Endodermal cell (in vitro differentiated cells): ENCODE results near the gene C16orf46. TPM values are rescaled to one million over a fixed set of nuclear protein-coding genes. Genes with fewer than 3 reads are reported as not detected.

Source experiments
- DNase-seq: peaks from one replicate; pipeline ENCODE4 v3.0.0-alpha.2; 2017
- H3K27ac ChIP-seq: 2 replicates; pipeline ENCODE4 v1.5.1; 2013; ENCODE audit warnings: mild to moderate bottlenecking, low read depth, low read length, moderate library complexity
- H3K27me3 ChIP-seq: 2 replicates; pipeline ENCODE4 v1.6.1; 2013; ENCODE audit warnings: mild to moderate bottlenecking, low read length, moderate library complexity; ENCODE audit not compliant: insufficient read depth, control insufficient read depth, poor library complexity, severe bottlenecking
- H3K36me3 ChIP-seq: 2 replicates; pipeline ENCODE4 v1.7.0; 2013; ENCODE audit warnings: mild to moderate bottlenecking, low read length, moderate library complexity; ENCODE audit not compliant: control insufficient read depth, insufficient read depth
- H3K4me1 ChIP-seq: one replicate; pipeline ENCODE4 v1.7.0; 2013; ENCODE audit warnings: low read length; ENCODE audit not compliant: control insufficient read depth, insufficient read depth
- H3K4me3 ChIP-seq: 2 replicates; pipeline ENCODE4 v1.5.1; 2013; ENCODE audit warnings: mild to moderate bottlenecking, low read length, moderate library complexity
- H3K9ac ChIP-seq: 2 replicates; pipeline ENCODE4 v1.6.1; 2013; ENCODE audit warnings: mild to moderate bottlenecking, low read length, moderate library complexity; ENCODE audit not compliant: poor library complexity, severe bottlenecking; ENCODE audit errors: extremely low read depth
- H3K9me3 ChIP-seq: 2 replicates; pipeline ENCODE4 v1.6.1; 2013; ENCODE audit warnings: mild to moderate bottlenecking, low read length, moderate library complexity; ENCODE audit not compliant: control insufficient read depth
- H3K27ac Mint-ChIP-seq: 2 replicates; pipeline ENCODE4 v1.8.0; 2020; ENCODE audit warnings: mixed read lengths
- H3K27me3 Mint-ChIP-seq: 2 replicates; pipeline ENCODE4 v1.8.0; 2021; ENCODE audit warnings: mild to moderate bottlenecking, mixed read lengths; ENCODE audit not compliant: insufficient read depth
- H3K36me3 Mint-ChIP-seq: 2 replicates; pipeline ENCODE4 v1.8.0; 2020; ENCODE audit warnings: low read depth, mixed read lengths
- H3K4me1 Mint-ChIP-seq: 2 replicates; pipeline ENCODE4 v1.8.0; 2020; ENCODE audit warnings: mixed read lengths
- H3K4me3 Mint-ChIP-seq: 2 replicates; pipeline ENCODE4 v1.8.0; 2020; ENCODE audit warnings: mild to moderate bottlenecking, moderate library complexity, mixed read lengths
- H3K9me3 Mint-ChIP-seq: 2 replicates; pipeline ENCODE4 v1.8.0; 2020; ENCODE audit warnings: mild to moderate bottlenecking, mixed read lengths
- WGBS, 2 experiments: methylation state at CpG; one replicate each; pipeline versions ENCODE4 v1.1.5 to v1.1.7; 2013; ENCODE audit warnings: missing lambda C conversion rate in 2 of 2, mixed read lengths in 1 of 2; ENCODE audit not compliant: insufficient coverage in 1 of 2, insufficient read length in 1 of 2; 5-methylcytosine and 5-hydroxymethylcytosine counted together
- total RNA-seq, 2 donors: library from RNA; stranded (reverse); fragmentation: NEBNext Ultra II Directional in 1 of 2; extraction: Animal tissue kit (Norgen Biotek cat#: 25700) in 1 of 2; gene quantifications; 2 replicates in 1 of 2; 3 replicates in 1 of 2; pipeline ENCODE4 v1.2.1, GENCODE V29; 2021
- TF ChIP-seq, protein P1 (sequence below): fragments of 200-600 bp; sonication (generic); conservative IDR thresholded peaks from 2 replicates; pipeline ENCODE4 v1.5.0; 2021; ENCODE audit warnings: antibody characterized with exemption, mild to moderate bottlenecking

The C16orf46 gene
- total RNA-seq, 2 donors from 2014 or later = 2.9 to 3.9 TPM

DNA sequence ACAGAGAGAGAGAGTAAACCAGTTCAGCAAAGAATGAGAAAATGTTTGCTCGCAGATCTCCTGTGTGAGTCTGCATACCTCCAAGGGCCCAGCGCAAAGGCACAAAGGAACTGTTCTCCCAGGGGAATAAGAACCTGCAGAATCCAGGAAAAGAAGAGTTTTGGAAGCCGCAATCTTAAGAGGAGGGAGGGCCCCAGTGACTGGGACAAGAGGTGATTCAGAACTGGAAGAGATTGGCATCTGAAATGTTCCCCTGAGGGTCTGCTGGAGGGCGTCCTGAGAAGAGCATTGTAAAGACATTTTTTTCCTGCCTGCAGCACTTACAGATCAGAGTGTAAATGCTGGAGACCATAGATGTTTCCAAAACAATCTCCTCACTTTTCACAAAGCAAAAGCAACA lies 35.3 kb downstream of the C16orf46 start:
- DNase-seq = no peak
- TF ChIP-seq, protein P1, sequence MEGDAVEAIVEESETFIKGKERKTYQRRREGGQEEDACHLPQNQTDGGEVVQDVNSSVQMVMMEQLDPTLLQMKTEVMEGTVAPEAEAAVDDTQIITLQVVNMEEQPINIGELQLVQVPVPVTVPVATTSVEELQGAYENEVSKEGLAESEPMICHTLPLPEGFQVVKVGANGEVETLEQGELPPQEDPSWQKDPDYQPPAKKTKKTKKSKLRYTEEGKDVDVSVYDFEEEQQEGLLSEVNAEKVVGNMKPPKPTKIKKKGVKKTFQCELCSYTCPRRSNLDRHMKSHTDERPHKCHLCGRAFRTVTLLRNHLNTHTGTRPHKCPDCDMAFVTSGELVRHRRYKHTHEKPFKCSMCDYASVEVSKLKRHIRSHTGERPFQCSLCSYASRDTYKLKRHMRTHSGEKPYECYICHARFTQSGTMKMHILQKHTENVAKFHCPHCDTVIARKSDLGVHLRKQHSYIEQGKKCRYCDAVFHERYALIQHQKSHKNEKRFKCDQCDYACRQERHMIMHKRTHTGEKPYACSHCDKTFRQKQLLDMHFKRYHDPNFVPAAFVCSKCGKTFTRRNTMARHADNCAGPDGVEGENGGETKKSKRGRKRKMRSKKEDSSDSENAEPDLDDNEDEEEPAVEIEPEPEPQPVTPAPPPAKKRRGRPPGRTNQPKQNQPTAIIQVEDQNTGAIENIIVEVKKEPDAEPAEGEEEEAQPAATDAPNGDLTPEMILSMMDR = no peak
- no peaks in the 10 kb centered on the region for H3K9me3 ChIP-seq
- H3K27ac ChIP-seq = no peak overlapping the region
- H3K27me3 ChIP-seq = no peaks in the 10 kb centered on the region
- Mint-ChIP-seq H3K4me1 (peaks cover 24% of the 10 kb centered on the region), H3K4me3 (no peak overlapping the region), H3K27me3 (no peaks in the 10 kb centered on the region), H3K27ac (no peak overlapping the region), H3K36me3 (peaks cover 68% of the 10 kb centered on the region), H3K9me3 (no peaks in the 10 kb centered on the region)
- WGBS, 2 experiments = 90 to 94% methylated on average over 3 to 4 of the region's 4 CpGs
- no peak overlapping the region for H3K4me3 ChIP-seq
- H3K9ac ChIP-seq = no peak overlapping the region
- peaks cover 75% of the 10 kb centered on the region for H3K36me3 ChIP-seq
- peaks cover 4% of the 10 kb centered on the region for H3K4me1 ChIP-seq

DNA sequence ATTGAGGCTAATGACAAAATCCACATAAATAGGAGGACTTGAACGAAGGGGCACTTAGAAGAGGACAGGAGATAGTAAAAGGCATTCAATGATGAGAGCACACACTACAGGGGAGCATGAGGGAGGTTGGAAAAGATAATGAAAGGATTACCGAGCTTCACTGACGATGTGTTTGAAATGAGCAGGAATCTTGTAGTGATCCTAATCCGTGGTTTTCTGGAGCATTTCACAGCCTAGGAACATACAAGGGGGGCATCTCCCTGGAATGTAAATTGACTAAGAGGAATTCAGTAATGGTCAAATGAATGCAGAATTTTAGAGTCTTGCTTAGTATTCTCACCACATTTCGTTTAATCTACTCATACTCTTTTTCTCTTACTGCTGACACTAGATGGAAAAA lies 36.2 kb downstream of the C16orf46 start:
- H3K27ac ChIP-seq = no peak overlapping the region
- no peaks in the 10 kb centered on the region for H3K27me3 Mint-ChIP-seq
- peaks cover 26% of the 10 kb centered on the region for H3K4me1 Mint-ChIP-seq
- no peak for DNase-seq
- 76 to 78% methylated on average over 5 of the region's 5 CpGs for WGBS, 2 experiments
- no peak overlapping the region for H3K9ac ChIP-seq
- no peak overlapping the region for H3K4me3 ChIP-seq
- H3K4me3 Mint-ChIP-seq = no peak overlapping the region
- H3K4me1 ChIP-seq = peaks cover 4% of the 10 kb centered on the region
- H3K36me3 ChIP-seq = peaks cover 67% of the 10 kb centered on the region
- H3K27ac Mint-ChIP-seq = peak overlapping the region; percentile 14
- TF ChIP-seq, protein P1 = no peak
- no peaks in the 10 kb centered on the region for H3K9me3 Mint-ChIP-seq
- no peaks in the 10 kb centered on the region for H3K9me3 ChIP-seq
- no peaks in the 10 kb centered on the region for H3K27me3 ChIP-seq
- H3K36me3 Mint-ChIP-seq = peaks cover 67% of the 10 kb centered on the region

DNA sequence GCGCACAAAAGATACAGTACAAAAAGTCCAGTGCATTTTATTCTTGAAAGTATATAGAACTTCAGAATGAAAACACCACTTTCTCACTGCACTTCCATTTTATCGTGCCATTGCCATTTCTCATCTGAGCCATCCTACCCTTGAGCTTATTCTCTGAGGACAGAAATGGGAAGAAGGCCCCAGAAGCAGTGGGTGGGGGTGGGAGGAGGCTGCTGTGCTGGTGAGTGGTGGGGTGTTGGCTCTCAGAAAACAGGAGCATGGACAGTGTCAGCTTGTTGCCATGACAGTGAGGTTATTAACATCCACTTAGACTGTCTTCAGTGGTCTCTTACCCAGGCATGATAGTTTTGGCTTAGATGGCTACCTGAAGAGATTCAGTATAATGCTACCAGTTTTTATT lies 36.9 kb downstream of the C16orf46 start:
- TF ChIP-seq, protein P1 = no peak
- Histone ChIP-seq H3K4me3 (no peak overlapping the region), H3K9ac (no peak overlapping the region), H3K9me3 (peaks cover 3% of the 10 kb centered on the region), H3K4me1 (peaks cover 4% of the 10 kb centered on the region), H3K27ac (no peak overlapping the region), H3K27me3 (no peaks in the 10 kb centered on the region), H3K36me3 (peaks cover 61% of the 10 kb centered on the region)
- no peak overlapping the region for H3K27ac Mint-ChIP-seq
- no peak for DNase-seq
- H3K9me3 Mint-ChIP-seq = peaks cover 3% of the 10 kb centered on the region
- peaks cover 28% of the 10 kb centered on the region for H3K4me1 Mint-ChIP-seq
- no peak overlapping the region for H3K4me3 Mint-ChIP-seq
- peaks cover 60% of the 10 kb centered on the region for H3K36me3 Mint-ChIP-seq
- 77 to 100% methylated on average over 1 to 2 of the region's 2 CpGs for WGBS, 2 experiments
- no peaks in the 10 kb centered on the region for H3K27me3 Mint-ChIP-seq
